Activated CD4-positive, alpha-beta memory T cell treated with anti-CD3 and anti-CD28 coated beads, Interleukin-2, amount 10 ng/mL, durations not matched to agents 7 days and 5 days (primary cell): Measurements from ENCODE around the gene GTPBP4. TPM values are rescaled to one million over a fixed set of nuclear protein-coding genes. Genes with fewer than 3 reads are reported as not detected.

ENCODE experiments used
- CTCF ChIA-PET: fragments of 350-600 bp; sonication (Branson Sonifier 250); formaldehyde crosslinking; loops from one replicate; lab custom pipeline; 2021; ENCODE audit warnings: antibody characterized with exemption, inconsistent platforms; lab: Charles Lee
- POLR2A ChIA-PET: fragments of 350-600 bp; sonication (Branson Sonifier 250); formaldehyde crosslinking; loops from one replicate; lab custom pipeline; 2021; ENCODE audit warnings: antibody characterized with exemption; lab: Charles Lee
- DNase-seq: peaks from one replicate; pipeline ENCODE4 v3.0.0-alpha.2; 2020
- H3K27ac Mint-ChIP-seq: one replicate; pipeline ENCODE4 v1.8.0; 2021; ENCODE audit warnings: mild to moderate bottlenecking, mixed read lengths
- H3K27me3 Mint-ChIP-seq: one replicate; pipeline ENCODE4 v1.8.0; 2021; ENCODE audit warnings: mixed read lengths
- H3K36me3 Mint-ChIP-seq: one replicate; pipeline ENCODE4 v1.8.0; 2021; ENCODE audit warnings: low read depth, mixed read lengths
- H3K4me1 Mint-ChIP-seq: one replicate; pipeline ENCODE4 v1.8.0; 2021; ENCODE audit warnings: mixed read lengths
- H3K4me3 Mint-ChIP-seq: one replicate; pipeline ENCODE4 v1.8.0; 2021; ENCODE audit warnings: mild to moderate bottlenecking, mixed read lengths
- H3K9me3 Mint-ChIP-seq: one replicate; pipeline ENCODE4 v1.8.0; 2021; ENCODE audit warnings: mixed read lengths
- total RNA-seq, 2 experiments: library from RNA; stranded (reverse); gene quantifications; one replicate each; pipeline ENCODE4 v1.2.3, GENCODE V29; 2021

Gene GTPBP4
- total RNA-seq, 2 experiments from 2014 or later = 50.9 to 59.6 TPM

DNA sequence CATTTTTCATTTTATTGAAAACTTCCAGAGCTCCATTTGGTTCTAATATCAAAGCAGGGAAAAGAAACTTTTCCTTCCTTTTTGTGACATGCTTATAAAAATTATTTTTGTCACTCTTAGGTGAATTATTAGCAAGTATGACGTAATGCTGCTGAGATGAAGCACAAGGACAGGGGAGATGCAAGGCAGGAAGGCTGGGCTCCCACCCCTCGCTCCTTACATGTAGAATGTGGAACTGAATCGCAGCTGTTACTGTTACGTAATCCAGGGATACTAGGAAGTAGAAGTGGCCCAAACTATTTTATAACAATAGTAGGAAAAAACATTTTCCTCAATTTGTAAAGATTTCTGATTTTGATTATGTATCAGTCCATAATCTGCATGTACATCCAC lies 17.1 kb upstream of the GTPBP4 start:
- CTCF ChIA-PET = no interaction called here

DNA sequence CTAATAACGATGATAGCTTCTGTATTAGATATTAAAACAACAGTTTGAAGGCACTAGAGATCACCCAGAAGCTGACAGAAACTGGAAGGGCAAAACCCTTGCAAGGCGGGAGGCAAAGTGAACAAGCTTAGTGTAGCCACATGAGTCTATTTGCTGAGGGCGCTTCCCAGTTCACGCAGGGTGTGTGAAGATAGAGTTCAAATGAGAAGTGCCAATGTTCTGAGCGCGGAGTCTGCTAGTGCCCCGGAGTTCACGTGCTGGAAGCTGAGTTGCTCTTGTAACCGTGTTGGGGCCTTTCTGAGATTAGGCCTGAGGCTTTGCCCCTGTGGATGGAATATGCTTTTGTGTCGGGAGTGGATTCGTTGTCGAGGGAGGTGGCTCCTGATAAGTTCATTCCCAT lies 16.6 kb upstream of the GTPBP4 start:
- H3K27ac Mint-ChIP-seq = no peak overlapping the region
- peaks cover 29% of the 10 kb centered on the region for H3K27me3 Mint-ChIP-seq
- DNase-seq = no peak
- peaks cover 7% of the 10 kb centered on the region for H3K4me1 Mint-ChIP-seq
- no peaks in the 10 kb centered on the region for H3K9me3 Mint-ChIP-seq
- no peak overlapping the region for H3K4me3 Mint-ChIP-seq
- POLR2A ChIA-PET = no interaction called here
- CTCF ChIA-PET = no interaction called here
- H3K36me3 Mint-ChIP-seq = no peaks in the 10 kb centered on the region

More for the DNA sequence above, 17.1 kb upstream of the GTPBP4 start:
- POLR2A ChIA-PET = no interaction called here
- Mint-ChIP-seq H3K27me3 (peaks cover 29% of the 10 kb centered on the region), H3K36me3 (no peaks in the 10 kb centered on the region), H3K4me1 (peaks cover 9% of the 10 kb centered on the region), H3K4me3 (no peak overlapping the region), H3K27ac (no peak overlapping the region), H3K9me3 (no peaks in the 10 kb centered on the region)
- no peak for DNase-seq

- no peaks in the 10 kb centered on the region for H3K36me3 Mint-ChIP-seq
- H3K27ac Mint-ChIP-seq = no peak overlapping the region
- peaks cover 29% of the 10 kb centered on the region for H3K27me3 Mint-ChIP-seq
- H3K9me3 Mint-ChIP-seq = no peaks in the 10 kb centered on the region
- no peaks in the 10 kb centered on the region for H3K4me1 Mint-ChIP-seq
- POLR2A ChIA-PET = no interaction called here
- CTCF ChIA-PET = interaction anchor here (1.4 kb wide), 1 partner anchor 16 kb away, joined by 3 read pairs; no protein-coding TSS in a partner anchor
- DNase-seq = no peak
- H3K4me3 Mint-ChIP-seq = no peak overlapping the region
These were observed 15.5 kb upstream of the GTPBP4 start for GRCh38 chr10:972763-973162.

- ChIA-PET POLR2A (interaction anchor here (1.1 kb wide), 1 partner anchor 43 kb away, joined by 3 read pairs; the partner anchor contains the start of gene LARP4B), CTCF (interaction anchor here (1.2 kb wide), 1 partner anchor 45 kb away, joined by 3 read pairs; no protein-coding TSS in a partner anchor)
- Mint-ChIP-seq H3K4me1 (no peaks in the 10 kb centered on the region), H3K27ac (no peak overlapping the region), H3K27me3 (peaks cover 16% of the 10 kb centered on the region), H3K36me3 (peaks cover 8% of the 10 kb centered on the region), H3K4me3 (no peak overlapping the region), H3K9me3 (peaks cover 8% of the 10 kb centered on the region)
- no peak for DNase-seq
These were observed 14.0 kb upstream of the GTPBP4 start for GRCh38 chr10:974038-974784.

DNA sequence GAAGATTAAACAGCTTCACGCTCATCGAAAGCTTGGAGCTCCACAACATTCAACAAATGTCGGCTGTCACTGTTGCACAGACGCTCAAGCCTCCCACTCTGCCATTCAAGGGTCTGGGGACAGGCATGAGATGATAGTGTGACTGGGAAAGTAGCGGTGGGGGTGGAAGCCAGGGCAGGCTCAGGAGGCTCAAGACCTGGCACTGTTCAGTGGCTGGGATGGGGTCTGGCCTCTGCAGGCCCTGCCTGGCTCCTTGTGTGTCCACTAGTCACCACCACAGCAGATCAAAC lies 13.5 kb upstream of the GTPBP4 start:
- DNase-seq = no peak
- H3K9me3 Mint-ChIP-seq = peaks cover 11% of the 10 kb centered on the region
- peaks cover 13% of the 10 kb centered on the region for H3K27me3 Mint-ChIP-seq
- ChIA-PET POLR2A (interaction anchor here (1.1 kb wide), 1 partner anchor 43 kb away, joined by 3 read pairs; the partner anchor contains the start of gene LARP4B), CTCF (interaction anchor here (1.2 kb wide), 1 partner anchor 45 kb away, joined by 3 read pairs; no protein-coding TSS in a partner anchor)
- no peaks in the 10 kb centered on the region for H3K4me1 Mint-ChIP-seq
- no peak overlapping the region for H3K4me3 Mint-ChIP-seq
- no peak overlapping the region for H3K27ac Mint-ChIP-seq
- H3K36me3 Mint-ChIP-seq = peaks cover 9% of the 10 kb centered on the region

GRCh38 chr10:976316-976715 lies 11.9 kb upstream of the GTPBP4 start:
- CTCF ChIA-PET = no interaction called here
- no peak overlapping the region for H3K4me3 Mint-ChIP-seq

DNA sequence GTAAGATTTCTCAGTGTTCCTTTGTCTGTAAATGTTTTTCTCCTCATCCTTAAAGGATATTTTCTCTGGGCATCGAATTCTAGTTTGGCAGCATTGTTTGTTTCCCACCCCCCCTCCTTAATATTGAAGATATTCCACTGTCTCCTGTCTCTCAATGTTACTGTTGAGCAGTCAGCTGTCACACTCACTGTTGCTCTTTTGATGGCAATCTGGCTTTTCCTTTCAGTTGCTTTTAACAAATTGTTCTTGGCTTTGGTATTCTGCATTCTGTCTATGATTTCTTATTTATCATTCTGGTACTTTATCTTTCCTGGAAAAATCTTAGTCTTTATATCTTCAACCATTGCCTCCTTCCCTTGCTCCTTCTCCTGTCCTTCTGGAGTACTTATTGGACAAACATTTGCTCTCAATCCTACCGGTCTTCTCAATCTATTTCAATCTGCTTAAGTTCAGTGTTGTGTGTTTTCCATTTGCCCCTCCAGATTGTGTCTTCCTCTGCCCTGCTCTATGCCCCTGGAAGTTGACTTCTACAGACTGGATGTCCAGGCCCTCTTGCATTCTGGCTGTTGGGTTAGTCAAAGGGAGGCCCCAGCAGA lies 9.3 kb upstream of the GTPBP4 start:
- Mint-ChIP-seq H3K27ac (no peak overlapping the region), H3K36me3 (peaks cover 18% of the 10 kb centered on the region), H3K4me1 (no peaks in the 10 kb centered on the region), H3K4me3 (no peak overlapping the region), H3K9me3 (peaks cover 22% of the 10 kb centered on the region), H3K27me3 (no peaks in the 10 kb centered on the region)
- no peak for DNase-seq
- POLR2A ChIA-PET = no interaction called here
- CTCF ChIA-PET = no interaction called here

More at GRCh38 chr10:976316-976715, 11.9 kb upstream of the GTPBP4 start:
- Mint-ChIP-seq H3K9me3 (peaks cover 22% of the 10 kb centered on the region), H3K27ac (no peak overlapping the region), H3K4me1 (no peaks in the 10 kb centered on the region), H3K36me3 (peaks cover 18% of the 10 kb centered on the region), H3K27me3 (peaks cover 4% of the 10 kb centered on the region)
- POLR2A ChIA-PET = no interaction called here
- no peak for DNase-seq

GRCh38 chr10:980468-981093 lies 7.7 kb upstream of the GTPBP4 start:
- Mint-ChIP-seq H3K27me3 (no peaks in the 10 kb centered on the region), H3K36me3 (peaks cover 18% of the 10 kb centered on the region), H3K4me3 (no peak overlapping the region), H3K27ac (no peak overlapping the region), H3K4me1 (no peaks in the 10 kb centered on the region), H3K9me3 (peaks cover 22% of the 10 kb centered on the region)
- ChIA-PET CTCF (no interaction called here), POLR2A (no interaction called here)
- no peak for DNase-seq

GRCh38 chr10:983401-983800 lies 4.8 kb upstream of the GTPBP4 start:
- Mint-ChIP-seq H3K4me1 (peaks cover 13% of the 10 kb centered on the region), H3K27me3 (no peaks in the 10 kb centered on the region), H3K4me3 (no peak overlapping the region), H3K9me3 (peaks cover 20% of the 10 kb centered on the region), H3K27ac (no peak overlapping the region), H3K36me3 (peaks cover 15% of the 10 kb centered on the region)
- CTCF ChIA-PET = no interaction called here
- POLR2A ChIA-PET = no interaction called here
- no peak for DNase-seq

GRCh38 chr10:983971-984655 lies 4.1 kb upstream of the GTPBP4 start:
- no peak for DNase-seq
- Mint-ChIP-seq H3K4me3 (no peak overlapping the region), H3K27ac (no peak overlapping the region), H3K36me3 (peaks cover 10% of the 10 kb centered on the region), H3K4me1 (peaks cover 16% of the 10 kb centered on the region), H3K27me3 (no peaks in the 10 kb centered on the region), H3K9me3 (peaks cover 15% of the 10 kb centered on the region)
- POLR2A ChIA-PET = no interaction called here
- CTCF ChIA-PET = no interaction called here

GRCh38 chr10:985361-985760 lies 2.9 kb upstream of the GTPBP4 start:
- Mint-ChIP-seq H3K27ac (no peak overlapping the region), H3K9me3 (peaks cover 9% of the 10 kb centered on the region), H3K36me3 (peaks cover 19% of the 10 kb centered on the region), H3K4me3 (no peak overlapping the region), H3K4me1 (peaks cover 29% of the 10 kb centered on the region), H3K27me3 (no peaks in the 10 kb centered on the region)
- CTCF ChIA-PET = no interaction called here
- POLR2A ChIA-PET = interaction anchor here (0.7 to 4.6 kb wide), 3 partner anchors 57 to 71 kb away, joined by 3 to 26 read pairs (median 6); partner anchors contain the start of genes IDI1 and WDR37
- DNase-seq = no peak

- DNase-seq = no peak
- Mint-ChIP-seq H3K4me1 (peaks cover 37% of the 10 kb centered on the region), H3K36me3 (peaks cover 14% of the 10 kb centered on the region), H3K9me3 (peaks cover under 1% of the 10 kb centered on the region), H3K27me3 (no peaks in the 10 kb centered on the region), H3K27ac (no peak overlapping the region), H3K4me3 (peak overlapping the region; percentile 98)
- POLR2A ChIA-PET = interaction anchor here (2.0 to 4.6 kb wide), 4 partner anchors 56 to 70 kb away, joined by 6 to 69 read pairs (median 19); partner anchors contain the start of genes IDI1, LARP4B and WDR37
- CTCF ChIA-PET = interaction anchor here (0.9 to 1.1 kb wide), 2 partner anchors 55 to 63 kb away, joined by 3 read pairs; partner anchors contain the start of genes IDI1 and LARP4B
These were observed 2.0 kb upstream of the GTPBP4 start for GRCh38 chr10:986137-986825.
